Right lobe of liver (tissue), 6 donors: ENCODE results near the gene DCPS. TPM values are rescaled to one million over a fixed set of nuclear protein-coding genes. Genes with fewer than 3 reads are reported as not detected.

Experiments
- ATAC-seq, 4 donors: fragments of 200-7000 bp; cut with Tn5 transposase; one replicate each; pipeline ENCODE4 v1.9.1; 2020; ENCODE audit warnings: mild to moderate bottlenecking in 4 of 4, moderate library complexity in 4 of 4
- DNase-seq, 3 donors: peaks; one replicate each; pipeline ENCODE4 v3.0.0-alpha.2; 2020
- H3K27ac ChIP-seq, 3 donors: fragments of 200-600 bp; one replicate each; pipeline ENCODE4 v1.8.0; 2022
- H3K27me3 ChIP-seq, 2 donors: fragments of 200-600 bp; one replicate each; pipeline ENCODE4 v1.8.0; 2022
- H3K36me3 ChIP-seq, 4 donors: fragments of 200-600 bp; sonication (generic) in 1 of 4; one replicate each; pipeline versions ENCODE4 v1.5.1 to v1.8.0; 2017 to 2022; ENCODE audit warnings: control low read depth in 1 of 4
- H3K4me1 ChIP-seq, 4 donors: fragments of 200-600 bp; sonication (generic) in 1 of 4; one replicate each; pipeline versions ENCODE4 v1.5.1 to v1.8.0; 2017 to 2022; ENCODE audit warnings: control low read depth in 1 of 4
- H3K4me3 ChIP-seq, 3 donors: fragments of 200-600 bp; one replicate each; pipeline ENCODE4 v1.8.0; 2022
- H3K9me3 ChIP-seq, 4 donors: fragments of 200-600 bp; sonication (generic) in 1 of 4; one replicate each; pipeline versions ENCODE4 v1.5.1 to v1.8.0; 2017 to 2022; ENCODE audit warnings: control low read depth in 1 of 4
- CTCF ChIP-seq, 4 donors: fragments of 200-600 bp in 3 of 4; fragments of 450-650 bp in 1 of 4; IDR thresholded peaks; one replicate each; pipeline versions ENCODE4 v1.5.1 to v1.8.0; 2016 to 2022; ENCODE audit warnings: antibody characterized with exemption in 4 of 4, mild to moderate bottlenecking in 2 of 4
- POLR2A ChIP-seq: fragments of 450-650 bp; IDR thresholded peaks from one replicate; pipeline ENCODE4 v1.6.1; 2017; ENCODE audit warnings: antibody characterized with exemption, mild to moderate bottlenecking
- whole genome bisulfite sequencing: methylation state at CpG from one replicate; pipeline ENCODE4 v1.1.6; 2018; ENCODE audit warnings: low coverage, low lambda C conversion rate; ENCODE audit not compliant: insufficient coverage; ENCODE audit errors: missing lambda C conversion rate; 5-methylcytosine and 5-hydroxymethylcytosine counted together
- intact Hi-C, 2 donors: fragments of 100-400 bp; cut with DNase I; formaldehyde crosslinking; loops; one replicate each; pipeline versions ENCODE4 v1.11.2 to v1.14.1; 2022
- total RNA-seq, 6 experiments: library from RNA; depleted of rRNA in 2 of 6; stranded (reverse); fragments of >200 nt in 2 of 6; fragmentation: NEBNext Ultra II Directional in 3 of 6; extraction: Animal tissue kit (Norgen Biotek cat#: 25700) in 3 of 6; gene quantifications; one replicate each; pipeline versions ENCODE4 v1.1.0 to v1.2.4, GENCODE V29; 2016 to 2023
- donor health status: DM: no; HTN: yes; CAD: no.
- donor health status: DM: no; HTN: no; CAD: no.
- donor health status: DM: no; HTN: no; CAD: no.
- donor health status: DM: no; HTN: yes; CAD: no.
- donor health status: DM: no; HTN: yes; CAD: no.

Gene DCPS
- total RNA-seq, 6 experiments from 2014 or later, result 12.6 to 65.2 (median 21.9) TPM

DNA sequence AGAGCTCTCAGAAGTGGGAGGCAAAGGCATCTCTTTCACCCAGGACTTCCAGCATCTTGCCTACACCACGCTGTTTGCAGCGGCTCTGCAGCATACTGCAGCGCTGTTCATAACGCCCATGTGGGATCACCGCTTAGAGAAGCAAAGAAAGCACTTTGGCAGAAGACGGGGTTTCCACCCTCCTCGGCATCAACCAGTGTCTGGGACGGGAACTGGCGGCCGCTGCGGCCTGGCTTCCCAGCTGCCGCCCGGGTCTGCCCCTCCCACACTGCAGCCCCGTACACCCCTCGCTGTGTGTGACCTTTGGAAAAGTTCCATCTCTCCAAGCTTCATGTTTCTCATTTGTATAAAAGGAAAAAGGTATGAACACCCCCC is 21.5 kb upstream of the DCPS start:
- peaks cover 0 to 37% (median 17%) of the 10 kb centered on the region in 4 donors for H3K4me1 ChIP-seq
- H3K4me3 ChIP-seq, result peak overlapping the region; percentile 73 to 87 (median 83)
- H3K27me3 ChIP-seq, result no peaks in the 10 kb centered on the region
- H3K27ac ChIP-seq, result peak overlapping the region; percentile 91 to 99 (median 93)
- H3K36me3 ChIP-seq, result peaks cover 0 to 2% (median 0%) of the 10 kb centered on the region in 4 donors
- no peak for TF ChIP-seq CTCF (IDR thresholded peaks at IDR 0.05)
- no peak for TF ChIP-seq POLR2A
- peak; percentile 30 to 54 (median 42) for ATAC-seq
- WGBS, result 2% methylated on average over 15 of the region's 15 CpGs
- intact Hi-C loops, result no loop called here
- H3K9me3 ChIP-seq, result no peaks in the 10 kb centered on the region
- DNase-seq, result peak; percentile 54 to 68 (median 63)

DNA sequence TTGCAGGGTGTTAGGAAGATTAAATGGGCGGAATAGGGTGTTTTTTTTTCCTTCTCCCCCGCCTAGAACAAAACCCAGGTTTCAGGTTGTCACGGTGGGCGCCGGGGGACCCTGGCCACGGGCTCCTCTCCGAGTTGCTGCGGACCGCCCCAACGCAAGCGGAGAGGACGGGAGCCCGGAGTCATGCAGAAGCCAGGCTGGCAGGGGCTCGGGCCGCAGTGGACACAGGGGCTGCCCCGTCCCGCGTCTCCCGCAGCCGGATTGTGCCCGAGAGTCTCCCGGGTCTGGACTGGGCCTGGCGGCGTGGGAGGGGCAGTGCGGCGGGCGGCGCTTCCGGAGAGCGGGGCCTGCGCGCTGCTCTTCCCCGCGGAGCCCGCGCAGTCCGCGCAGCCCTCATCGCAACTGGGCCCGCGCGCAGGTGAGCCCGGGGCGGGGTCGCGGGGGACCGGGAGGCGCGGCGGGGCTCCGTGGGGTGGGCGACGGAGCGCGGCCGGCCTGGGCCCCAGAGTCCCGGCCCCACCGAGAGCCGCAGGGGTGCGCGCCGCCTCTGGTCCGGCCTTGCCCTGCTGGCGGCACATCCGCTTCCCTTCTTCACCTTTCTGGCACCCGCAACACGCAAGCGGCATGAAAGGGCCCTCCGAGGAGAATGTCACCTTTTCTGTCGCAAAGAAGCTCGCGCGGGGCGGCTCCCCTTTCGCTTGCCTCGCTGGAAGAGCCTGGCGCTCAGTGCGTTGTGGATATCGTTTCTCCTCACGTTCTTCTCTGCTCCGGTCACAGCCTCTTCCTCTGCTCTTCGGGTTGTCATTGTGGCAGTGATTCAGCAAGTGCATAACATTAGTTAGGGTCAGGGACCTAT is 20.9 kb upstream of the DCPS start, which contains the start of gene TIRAP:
Gene TIRAP, plus strand, starts transcription at position 358 of the 856 bp plus-strand sequence. CDS start 7,802 bp downstream, outside the sequence.
- Histone ChIP-seq H3K4me1 (peaks cover 0 to 31% (median 15%) of the 10 kb centered on the region in 4 donors), H3K27me3 (no peaks in the 10 kb centered on the region), H3K4me3 (peak within 1 kb of the TSS; percentile 73 to 87 (median 83)), H3K36me3 (peaks cover 0 to 2% (median 0%) of the 10 kb centered on the region in 4 donors), H3K9me3 (no peaks in the 10 kb centered on the region), H3K27ac (peak within 1 kb of the TSS; percentile 91 to 99 (median 93))
- intact Hi-C loops, result no loop called here
- WGBS, result 0% methylated on average over 16 of the region's 82 CpGs
- TF ChIP-seq CTCF (IDR thresholded peaks at IDR 0.05) (peak in 1 of 4 donors; percentile 55), POLR2A (peak; percentile 83)
- DNase-seq, result peak; percentile 81 to 87 (median 86)
- ATAC-seq, result peak; percentile 75 to 89 (median 84)

DNA sequence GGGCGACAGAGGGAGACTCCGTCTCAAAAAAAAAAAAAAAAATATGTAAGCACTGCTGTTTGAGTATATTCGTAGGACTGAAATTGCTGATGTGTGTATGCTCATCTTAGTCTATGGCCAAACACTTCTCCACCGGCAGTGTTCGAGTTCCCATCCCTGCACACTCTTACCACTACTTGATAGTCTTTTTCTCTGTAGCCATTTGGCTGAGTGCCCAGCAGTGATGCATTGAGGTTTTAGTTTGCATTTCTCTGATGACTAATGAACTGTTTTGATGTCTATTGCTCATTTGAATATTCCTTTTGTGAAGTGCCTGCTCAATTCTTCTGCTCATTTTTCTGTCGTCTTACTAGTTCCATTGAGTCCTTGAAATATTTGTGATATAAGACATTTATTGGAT is 19.0 kb upstream of the DCPS start:
- TF ChIP-seq POLR2A, result no peak
- no peak for TF ChIP-seq CTCF (IDR thresholded peaks at IDR 0.05)
- H3K36me3 ChIP-seq, result peaks cover 0 to 5% (median 0%) of the 10 kb centered on the region in 4 donors
- WGBS, result 71% methylated on average over 5 of the region's 6 CpGs
- peaks cover 0 to 17% (median 8%) of the 10 kb centered on the region in 4 donors for H3K4me1 ChIP-seq
- intact Hi-C loops, result no loop called here
- H3K9me3 ChIP-seq, result no peaks in the 10 kb centered on the region
- H3K4me3 ChIP-seq, result no peak overlapping the region
- no peaks in the 10 kb centered on the region for H3K27me3 ChIP-seq
- DNase-seq (peak in 1 of 3 donors; percentile 70), ATAC-seq (peak in 1 of 4 donors; percentile 7)
- no peak overlapping the region for H3K27ac ChIP-seq

DNA sequence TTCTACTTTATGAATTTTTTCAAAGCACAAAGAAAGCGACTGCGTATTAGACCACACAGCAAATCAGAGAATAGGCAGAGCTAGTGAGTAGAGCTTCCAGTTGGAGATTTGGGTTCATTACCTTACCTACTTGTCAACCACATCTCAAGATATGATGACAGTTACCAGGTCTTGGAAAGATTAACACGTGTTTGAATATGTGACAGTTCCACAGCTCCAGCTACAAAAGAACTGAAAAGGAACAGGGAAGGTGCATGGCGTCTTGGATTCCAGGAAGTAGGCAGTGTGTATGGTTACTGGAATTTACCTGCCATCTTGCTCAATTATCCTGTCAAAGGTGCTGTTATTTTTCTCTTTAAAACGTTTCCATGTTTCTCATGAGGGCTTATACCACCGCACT is 15.6 kb upstream of the DCPS start:
- Histone ChIP-seq H3K4me3 (no peak overlapping the region), H3K9me3 (no peaks in the 10 kb centered on the region), H3K27me3 (no peaks in the 10 kb centered on the region), H3K27ac (no peak overlapping the region), H3K4me1 (peaks cover 0 to 10% (median 5%) of the 10 kb centered on the region in 4 donors), H3K36me3 (peaks cover 0 to 25% (median 7%) of the 10 kb centered on the region in 4 donors)
- WGBS, result 82% methylated on average over 5 of the region's 6 CpGs
- intact Hi-C loops, result no loop called here
- TF ChIP-seq CTCF (IDR thresholded peaks at IDR 0.05), result no peak
- no peak for TF ChIP-seq POLR2A
- DNase-seq (no peak), ATAC-seq (no peak)
